NCI-H2171 treated with DMSO at 0.1 percent for 48 hours (cell line): ENCODE data around the gene SAMD11.
"Not testable (repeated sequence)": the region's sequence is repeated elsewhere in the genome, so short reads cannot be mapped to it uniquely, and the experiment has no call there.

Source experiments
- DNase-seq: peaks from one replicate; lab custom pipeline; 2025; lab: John Stamatoyannopoulos, UW

Gene SAMD11

GRCh38 chr1:978069-978834 lies 54.5 kb downstream of the SAMD11 start:
- no peak for DNase-seq

GRCh38 chr1:978835-979743 lies 55.4 kb downstream of the SAMD11 start:
- no peak for DNase-seq

GRCh38 chr1:979744-980072 lies 56.0 kb downstream of the SAMD11 start:
- no peak for DNase-seq

- DNase-seq = no peak
These were observed 56.4 kb downstream of the SAMD11 start for GRCh38 chr1:980137-980571.

- no peak for DNase-seq
These were observed 57.1 kb downstream of the SAMD11 start for GRCh38 chr1:980602-981395.

GRCh38 chr1:981491-981954 lies 57.8 kb downstream of the SAMD11 start:
- no peak for DNase-seq

- no peak for DNase-seq
These were observed 58.3 kb downstream of the SAMD11 start, which contains the start of gene PERM1 for GRCh38 chr1:981955-982558. Gene PERM1 (minus strand): TSS chr1:982093. CDS start chr1:981029, 1,064 bp downstream.

- DNase-seq = no peak
These were observed 59.2 kb downstream of the SAMD11 start for GRCh38 chr1:982765-983436.

GRCh38 chr1:983798-984475 lies 60.2 kb downstream of the SAMD11 start:
- no peak for DNase-seq

- no peak for DNase-seq
These were observed 60.7 kb downstream of the SAMD11 start for GRCh38 chr1:984476-984814.

- no peak for DNase-seq
These were observed 61.4 kb downstream of the SAMD11 start for GRCh38 chr1:985126-985525.

GRCh38 chr1:988061-988460 lies 64.3 kb downstream of the SAMD11 start:
- DNase-seq = not testable (repeated sequence)

GRCh38 chr1:991275-991674 lies 67.6 kb downstream of the SAMD11 start:
- not testable (repeated sequence) for DNase-seq

- no peak for DNase-seq
These were observed 68.2 kb downstream of the SAMD11 start for GRCh38 chr1:991895-992294.

- DNase-seq = no peak
These were observed 68.6 kb downstream of the SAMD11 start for GRCh38 chr1:992362-992761.

GRCh38 chr1:993379-993995 lies 69.8 kb downstream of the SAMD11 start:
- DNase-seq = no peak
